Thymus (tissue), 14 donors: ENCODE measurements around the gene KCNF1. TPM values are rescaled to one million over a fixed set of nuclear protein-coding genes. Genes with fewer than 3 reads are reported as not detected.

ENCODE experiments used
- DNase-seq, 9 donors: peaks; one replicate each; pipeline ENCODE4 v3.0.0-alpha.2; 2013; ENCODE audit warnings: low spot score in 9 of 9, low read depth in 6 of 9, missing footprints in 1 of 9
- H3K27ac ChIP-seq, 2 donors: one replicate each; pipeline ENCODE4 v1.5.1; 2013; ENCODE audit warnings: control low read depth in 1 of 2, low read depth in 1 of 2, low read length in 1 of 2, mild to moderate bottlenecking in 1 of 2, moderate library complexity in 1 of 2
- H3K27me3 ChIP-seq, 2 donors: one replicate each; pipeline ENCODE4 v1.5.1; 2013; ENCODE audit warnings: low read length in 1 of 2; ENCODE audit not compliant: control insufficient read depth in 2 of 2, insufficient read depth in 1 of 2
- H3K36me3 ChIP-seq, 2 donors: one replicate each; pipeline ENCODE4 v1.5.1; 2013; ENCODE audit warnings: low read length in 1 of 2, mild to moderate bottlenecking in 1 of 2, moderate library complexity in 1 of 2; ENCODE audit not compliant: control insufficient read depth in 2 of 2, insufficient read depth in 2 of 2
- H3K4me1 ChIP-seq, 2 donors: one replicate each; pipeline ENCODE4 v1.5.1; 2013; ENCODE audit warnings: low read length in 2 of 2; ENCODE audit not compliant: control insufficient read depth in 2 of 2, insufficient read depth in 2 of 2
- H3K4me3 ChIP-seq, 2 donors: one replicate each; pipeline ENCODE4 v1.5.1; 2013; ENCODE audit warnings: low read length in 2 of 2, control low read depth in 1 of 2, mild to moderate bottlenecking in 1 of 2
- H3K9me3 ChIP-seq, 2 donors: one replicate each; pipeline ENCODE4 v1.5.1; 2013; ENCODE audit warnings: low read length in 1 of 2, mild to moderate bottlenecking in 1 of 2; ENCODE audit not compliant: control insufficient read depth in 2 of 2, insufficient read depth in 1 of 2
- WGBS: extraction: QIAGEN DNeasy Blood & Tissue Kit; methylation state at CpG from one replicate; pipeline ENCODE4 v1.1.7; 2013; 5-methylcytosine and 5-hydroxymethylcytosine counted together
- long read RNA-seq, 10 donors: transcript quantifications; one replicate each; lab custom pipeline, GENCODE V29; 2026
- polyA plus RNA-seq: library from polyadenylated mRNA; stranded (reverse); fragments of 200-250 nt; gene quantifications from one replicate; pipeline ENCODE4 v1.2.3, GENCODE V29; 2013
- total RNA-seq: library from RNA; stranded (reverse); fragments of 120-200 nt; gene quantifications from one replicate; pipeline ENCODE4 v1.2.4, GENCODE V29; 2013
- donor health status: healthy.

Gene KCNF1, protein sequence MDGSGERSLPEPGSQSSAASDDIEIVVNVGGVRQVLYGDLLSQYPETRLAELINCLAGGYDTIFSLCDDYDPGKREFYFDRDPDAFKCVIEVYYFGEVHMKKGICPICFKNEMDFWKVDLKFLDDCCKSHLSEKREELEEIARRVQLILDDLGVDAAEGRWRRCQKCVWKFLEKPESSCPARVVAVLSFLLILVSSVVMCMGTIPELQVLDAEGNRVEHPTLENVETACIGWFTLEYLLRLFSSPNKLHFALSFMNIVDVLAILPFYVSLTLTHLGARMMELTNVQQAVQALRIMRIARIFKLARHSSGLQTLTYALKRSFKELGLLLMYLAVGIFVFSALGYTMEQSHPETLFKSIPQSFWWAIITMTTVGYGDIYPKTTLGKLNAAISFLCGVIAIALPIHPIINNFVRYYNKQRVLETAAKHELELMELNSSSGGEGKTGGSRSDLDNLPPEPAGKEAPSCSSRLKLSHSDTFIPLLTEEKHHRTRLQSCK
- total RNA-seq, result 0.57 TPM
- polyA plus RNA-seq, result 0.52 TPM
- long read RNA-seq, donor 1, result 0 reads
- long read RNA-seq, donor 2, partial matches to known transcripts, result 0 of 3 reads
- long read RNA-seq, donor 2, other reads (novel, unspliced or antisense), result 0 of 3 reads
- long read RNA-seq, donor 3, partial matches to known transcripts, result 0 of 1 reads
- long read RNA-seq, donor 3, other reads (novel, unspliced or antisense), result 0 of 1 reads
- long read RNA-seq, donor 4, result 0 reads
- long read RNA-seq, donor 5, result 0 reads
- long read RNA-seq, donor 6, result 0 reads
- long read RNA-seq, donor 7, result 0 reads
- long read RNA-seq, donor 8, result 0 reads
- long read RNA-seq, donor 9, result 0 reads
- long read RNA-seq, donor 10, partial matches to known transcripts, result 0 of 1 reads
- long read RNA-seq, donor 10, other reads (novel, unspliced or antisense), result 0 of 1 reads

DNA sequence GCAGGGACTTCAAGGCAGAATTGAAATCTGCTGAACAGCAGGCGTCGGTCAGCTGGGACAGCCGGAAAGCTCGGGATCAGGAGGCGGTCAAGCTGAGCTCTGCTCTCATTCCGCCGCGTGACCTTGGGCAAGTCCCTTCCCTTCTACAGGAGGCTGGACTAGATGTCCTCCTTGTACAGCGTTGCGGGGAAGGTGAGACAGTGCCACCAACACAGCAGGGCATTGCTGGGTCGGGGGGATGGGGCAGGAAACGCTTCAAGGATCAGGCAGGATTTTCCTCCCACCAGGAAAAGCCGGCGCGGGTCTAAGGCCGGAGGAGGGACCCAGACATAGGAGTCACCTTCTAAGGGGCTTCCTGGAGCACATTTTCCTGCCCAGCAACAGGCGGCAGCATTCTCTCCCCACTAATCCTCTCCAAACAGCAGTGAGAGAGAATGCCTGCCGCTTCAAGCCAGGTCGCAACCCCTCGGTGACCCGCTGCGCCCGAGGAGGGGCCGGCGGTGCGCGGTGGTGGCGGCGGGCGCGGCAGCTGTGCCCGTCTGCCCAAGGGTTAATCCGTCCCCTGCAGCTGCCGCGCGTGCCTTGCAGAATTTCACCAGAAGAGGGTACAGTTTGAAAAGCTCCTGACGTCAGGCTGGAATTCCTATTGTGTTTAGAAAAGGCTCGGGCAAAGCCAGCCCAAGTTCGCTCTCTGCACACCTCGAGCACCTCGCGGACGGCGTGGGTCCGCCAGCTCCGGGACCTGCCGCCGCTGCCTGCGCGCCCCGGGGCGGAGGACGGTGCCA lies at the start of gene KCNF1:
Gene KCNF1, plus strand, starts transcription at position 644 of the 785 bp plus-strand sequence. CDS start 493 bp downstream, outside the sequence.
- Histone ChIP-seq H3K4me1 (peaks cover 9 to 22% of the 10 kb centered on the region in 2 donors), H3K36me3 (no peaks in the 10 kb centered on the region), H3K27ac (no peak within 1 kb of the TSS), H3K4me3 (peak within 1 kb of the TSS in 1 of 2 donors; percentile 48), H3K9me3 (peaks cover 0 to 8% of the 10 kb centered on the region in 2 donors), H3K27me3 (peaks cover 39 to 56% of the 10 kb centered on the region in 2 donors)
- WGBS, result 9% methylated on average over 53 of the region's 53 CpGs
- peak in 5 of 9 donors; percentile 13 to 60 (median 34) for DNase-seq

DNA sequence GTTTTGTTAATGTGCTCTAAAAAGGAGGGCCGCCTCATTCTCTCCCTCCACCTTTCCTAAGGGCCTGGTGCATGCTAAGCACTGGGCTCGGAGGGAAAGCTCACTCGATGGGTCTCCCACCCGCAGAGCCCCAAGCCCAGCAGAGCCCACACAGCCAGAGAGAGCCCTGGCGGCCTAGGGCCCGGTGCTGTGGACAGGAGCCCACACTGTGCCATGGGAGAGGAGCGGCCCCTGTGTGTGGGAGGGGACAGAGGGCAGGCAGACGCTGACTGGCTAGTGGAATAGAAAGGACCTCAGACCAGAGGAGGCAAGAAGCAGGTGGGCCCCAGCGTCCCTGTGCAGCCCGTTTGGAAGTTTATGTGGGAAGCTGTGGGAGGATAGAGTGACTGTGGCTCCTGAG lies 49.4 kb upstream of the KCNF1 start:
- Histone ChIP-seq H3K9me3 (no peaks in the 10 kb centered on the region), H3K27ac (no peak overlapping the region), H3K4me1 (peaks cover 0 to 42% of the 10 kb centered on the region in 2 donors), H3K27me3 (peaks cover 2 to 34% of the 10 kb centered on the region in 2 donors), H3K4me3 (no peak overlapping the region), H3K36me3 (no peaks in the 10 kb centered on the region)
- WGBS, result 93% methylated on average over 10 of the region's 10 CpGs
- no peak for DNase-seq

DNA sequence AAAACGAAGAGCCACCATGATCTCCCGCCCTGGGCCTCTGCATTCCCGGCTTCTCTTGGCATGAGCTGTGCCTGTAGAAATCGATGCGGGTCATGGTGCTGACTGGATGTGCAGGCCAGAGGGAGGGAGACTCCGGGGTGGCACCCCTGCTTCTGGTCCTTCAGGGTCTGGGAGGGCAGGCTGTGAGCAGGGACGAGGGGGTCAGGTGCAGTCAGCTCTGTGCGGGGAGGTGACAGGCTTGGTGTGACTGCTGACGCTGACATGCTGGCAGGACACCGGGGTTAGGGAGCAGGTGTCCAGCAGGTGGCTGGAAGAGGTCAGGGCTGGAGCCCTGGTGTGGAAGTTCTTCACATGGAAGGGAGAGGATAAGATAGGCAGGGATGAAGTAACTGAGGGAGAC lies 48.7 kb upstream of the KCNF1 start:
- Histone ChIP-seq H3K36me3 (no peaks in the 10 kb centered on the region), H3K4me3 (no peak overlapping the region), H3K9me3 (no peaks in the 10 kb centered on the region), H3K27me3 (peaks cover 2 to 34% of the 10 kb centered on the region in 2 donors), H3K4me1 (peaks cover 0 to 44% of the 10 kb centered on the region in 2 donors), H3K27ac (no peak overlapping the region)
- WGBS, result 95% methylated on average over 10 of the region's 10 CpGs
- DNase-seq, result no peak

DNA sequence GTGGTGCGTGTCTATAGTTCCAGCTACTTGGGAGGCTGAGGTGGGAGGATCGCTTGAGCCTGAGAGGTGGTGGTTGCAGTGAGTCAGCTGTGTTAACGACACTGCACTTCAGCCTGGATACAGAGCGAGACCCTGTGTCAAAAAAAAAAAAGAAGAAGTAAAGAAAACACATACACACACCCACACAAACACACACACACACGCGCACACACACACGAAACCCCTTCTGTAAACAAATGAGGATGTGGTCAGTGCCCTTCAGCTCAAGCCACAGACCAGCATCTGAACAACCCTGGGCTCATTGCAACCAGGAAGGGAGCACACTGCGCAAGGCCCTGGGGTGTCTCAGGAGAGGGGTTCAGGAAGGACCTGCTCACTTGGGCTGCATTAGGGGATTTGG lies 47.9 kb upstream of the KCNF1 start:
- DNase-seq, result peak in 1 of 9 donors; percentile 24
- H3K27ac ChIP-seq, result no peak overlapping the region
- H3K4me1 ChIP-seq, result peaks cover 0 to 44% of the 10 kb centered on the region in 2 donors
- peaks cover 2 to 38% of the 10 kb centered on the region in 2 donors for H3K27me3 ChIP-seq
- no peaks in the 10 kb centered on the region for H3K9me3 ChIP-seq
- H3K4me3 ChIP-seq, result no peak overlapping the region
- WGBS, result 23% methylated on average over 8 of the region's 8 CpGs
- no peaks in the 10 kb centered on the region for H3K36me3 ChIP-seq

DNA sequence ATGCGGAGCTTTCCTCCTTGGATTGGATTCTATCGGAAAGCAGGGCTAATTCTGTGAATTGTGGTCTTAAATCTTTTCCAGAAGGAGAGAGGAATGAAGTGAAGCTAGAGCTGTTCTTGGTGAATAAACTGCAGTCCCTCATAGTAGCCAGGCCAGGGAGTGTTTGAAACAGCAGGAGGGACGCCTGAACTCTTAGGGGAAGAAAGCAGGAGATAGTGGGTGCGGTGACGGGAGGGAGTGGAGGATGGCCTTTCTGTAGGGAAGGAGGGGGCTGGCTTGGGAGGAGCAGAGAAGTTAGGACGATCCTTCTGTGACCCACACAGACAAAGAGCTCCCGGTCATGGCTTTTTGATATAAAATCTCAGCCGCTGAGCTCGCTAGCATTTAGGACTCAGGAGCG lies 47.5 kb upstream of the KCNF1 start:
- WGBS, result 67% methylated on average over 10 of the region's 10 CpGs
- peaks cover 0 to 44% of the 10 kb centered on the region in 2 donors for H3K4me1 ChIP-seq
- H3K27me3 ChIP-seq, result peaks cover 2 to 36% of the 10 kb centered on the region in 2 donors
- no peak overlapping the region for H3K27ac ChIP-seq
- no peak for DNase-seq
- H3K9me3 ChIP-seq, result no peaks in the 10 kb centered on the region
- no peak overlapping the region for H3K4me3 ChIP-seq
- H3K36me3 ChIP-seq, result no peaks in the 10 kb centered on the region

DNA sequence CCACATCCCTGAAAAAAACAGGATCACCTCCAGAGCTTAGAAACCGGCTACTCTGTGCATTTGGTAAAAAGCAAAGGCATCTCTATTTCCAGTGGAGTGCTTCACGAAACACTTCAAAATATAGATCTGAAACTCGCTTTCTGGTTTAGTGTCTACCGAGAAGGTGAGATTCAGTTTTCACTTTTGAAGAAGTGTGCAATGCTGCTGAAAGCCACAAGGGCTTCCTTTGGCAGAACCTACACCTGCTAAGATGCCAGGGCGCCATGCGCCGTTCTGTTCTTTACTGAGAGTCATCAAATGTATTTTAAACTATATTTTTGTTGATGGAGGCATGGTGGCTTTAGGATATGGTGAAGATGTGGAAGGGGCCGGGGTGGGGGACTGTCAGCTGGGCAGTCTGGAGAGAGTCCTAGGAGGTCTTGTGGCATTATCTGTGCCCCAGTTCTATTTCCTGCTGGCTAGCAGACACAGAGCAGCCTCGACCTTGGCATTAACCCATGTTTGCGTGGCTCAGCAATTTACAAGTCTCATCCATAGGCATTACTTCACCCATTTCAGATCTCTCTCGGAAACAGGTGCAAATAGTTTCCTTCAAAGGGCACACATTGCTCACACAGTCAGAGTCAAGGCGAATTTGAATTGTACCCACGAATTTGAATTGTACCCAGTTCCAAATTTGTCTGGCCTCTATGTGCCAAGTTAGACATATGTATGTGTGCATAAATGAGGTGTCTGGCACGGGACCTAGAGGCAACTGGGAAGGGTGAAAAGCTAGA lies 46.7 kb upstream of the KCNF1 start:
- DNase-seq, result peak in 7 of 9 donors; percentile 7 to 74 (median 17)
- Histone ChIP-seq H3K27me3 (peaks cover 2 to 35% of the 10 kb centered on the region in 2 donors), H3K27ac (no peak overlapping the region), H3K36me3 (no peaks in the 10 kb centered on the region), H3K9me3 (no peaks in the 10 kb centered on the region), H3K4me3 (no peak overlapping the region), H3K4me1 (peaks cover 0 to 44% of the 10 kb centered on the region in 2 donors)
- WGBS, result 63% methylated on average over 14 of the region's 14 CpGs

DNA sequence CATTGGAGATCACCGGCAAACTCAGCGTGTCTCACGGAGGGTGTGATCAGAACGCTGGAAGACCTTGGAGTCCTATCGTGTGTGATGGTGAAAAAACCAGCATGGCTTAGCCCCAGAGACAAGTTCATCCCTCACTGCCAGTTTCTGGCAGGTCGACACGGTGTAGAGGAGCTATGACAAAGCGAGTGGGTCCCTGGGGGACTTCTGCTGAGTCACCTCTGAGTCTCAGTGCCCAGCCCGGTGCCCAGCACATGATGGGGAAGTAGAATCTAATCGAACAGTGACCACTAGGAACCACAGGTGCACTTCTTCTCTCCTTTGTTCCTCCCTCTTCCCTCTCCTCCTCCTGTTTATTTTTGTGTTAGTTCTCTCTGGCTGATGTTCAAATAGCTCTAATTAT lies 45.9 kb upstream of the KCNF1 start:
- Histone ChIP-seq H3K4me1 (peaks cover 0 to 40% of the 10 kb centered on the region in 2 donors), H3K9me3 (no peaks in the 10 kb centered on the region), H3K36me3 (no peaks in the 10 kb centered on the region), H3K27ac (no peak overlapping the region), H3K27me3 (peaks cover 2 to 30% of the 10 kb centered on the region in 2 donors), H3K4me3 (no peak overlapping the region)
- no peak for DNase-seq
- WGBS, result 73% methylated on average over 10 of the region's 10 CpGs
